ENCODE measurements around the gene PTPRK.

- TF ChIP-seq CTCF (conservative IDR thresholded peaks at IDR 0.05) (no peak), EZH2 (IDR thresholded peaks at IDR 0.05; ENCODE audit: low read depth) (no peak)
Observed at GRCh38 chr6:128208078-128208477, 312.3 kb downstream of the PTPRK start.
